Activated CD4-positive, alpha-beta T cell treated with anti-CD3 and anti-CD28 coated beads, Interleukin-2, amount 50 U/mL, for 1 hour (primary cell): ENCODE data around the gene TFAP2D.

Experiments
- DNase-seq: peaks from one replicate; pipeline ENCODE4 v3.0.0-alpha.2; 2020

Gene TFAP2D

DNA sequence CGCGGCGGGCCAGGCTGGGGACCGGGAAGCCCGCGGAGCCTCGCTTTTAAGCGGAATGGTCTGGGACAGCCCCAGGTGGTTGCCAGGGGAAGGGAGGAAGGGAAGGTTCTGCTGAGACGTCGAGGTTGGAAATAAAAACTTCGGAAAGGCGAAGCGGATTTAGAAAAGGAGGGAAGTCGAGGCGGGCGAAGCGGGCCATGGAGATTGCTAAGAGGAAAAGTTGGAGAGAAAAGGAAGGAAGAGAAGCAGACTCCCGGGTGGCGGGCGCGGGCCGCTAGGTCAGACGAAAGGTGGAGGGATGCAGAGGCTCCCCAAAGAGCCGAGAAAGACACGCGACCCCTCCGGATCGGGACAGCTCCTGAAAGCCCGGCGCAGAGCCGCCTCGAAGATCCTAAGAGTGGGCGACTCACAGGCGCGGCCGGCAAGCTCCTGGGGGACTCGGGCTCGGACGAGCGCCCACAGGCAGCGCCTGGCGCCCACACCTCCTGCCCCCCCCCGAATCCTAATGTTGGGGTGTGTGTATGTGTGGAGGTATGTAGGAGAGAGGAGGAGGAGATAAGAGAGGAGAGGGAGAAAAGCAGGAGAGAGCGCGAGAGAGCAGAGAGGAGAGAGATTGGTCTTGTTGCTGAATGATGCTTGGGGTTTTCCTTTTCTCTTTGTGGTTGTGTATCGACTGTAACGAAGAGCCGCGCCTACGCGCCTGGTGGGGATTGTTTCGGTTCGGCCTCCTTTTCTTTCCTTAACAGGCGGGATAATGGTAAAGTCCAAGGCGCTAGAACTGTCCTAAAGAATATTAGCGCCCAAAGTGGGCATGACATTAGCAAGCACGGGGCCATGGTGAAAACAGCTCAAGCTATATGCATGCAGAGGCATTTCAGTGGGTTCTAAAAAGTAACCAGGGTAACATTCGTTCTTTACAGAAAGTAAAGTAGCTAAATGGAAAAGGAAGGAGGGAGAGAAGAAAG is 106.9 kb downstream of the TFAP2D start:
- no peak for DNase-seq

DNA sequence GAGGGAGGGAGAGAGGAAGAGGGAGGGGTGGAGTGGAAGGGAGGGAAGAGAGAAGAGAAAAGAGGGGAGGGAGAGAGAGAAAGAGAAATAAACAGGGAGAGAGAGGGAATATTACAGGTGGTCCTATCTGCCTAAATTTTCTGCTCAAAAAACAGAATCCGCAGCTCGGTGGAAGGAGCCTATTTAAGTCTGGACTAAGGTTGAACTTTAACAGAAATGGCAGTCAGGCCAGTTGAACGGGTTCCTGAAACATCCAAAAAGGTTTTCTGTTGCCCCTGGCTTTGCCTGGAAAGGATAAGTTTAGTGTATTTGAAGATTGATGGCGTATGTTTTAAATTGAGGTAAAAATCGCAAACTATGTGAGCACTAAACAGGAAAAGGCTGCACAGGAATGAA is 107.5 kb downstream of the TFAP2D start:
- no peak for DNase-seq

DNA sequence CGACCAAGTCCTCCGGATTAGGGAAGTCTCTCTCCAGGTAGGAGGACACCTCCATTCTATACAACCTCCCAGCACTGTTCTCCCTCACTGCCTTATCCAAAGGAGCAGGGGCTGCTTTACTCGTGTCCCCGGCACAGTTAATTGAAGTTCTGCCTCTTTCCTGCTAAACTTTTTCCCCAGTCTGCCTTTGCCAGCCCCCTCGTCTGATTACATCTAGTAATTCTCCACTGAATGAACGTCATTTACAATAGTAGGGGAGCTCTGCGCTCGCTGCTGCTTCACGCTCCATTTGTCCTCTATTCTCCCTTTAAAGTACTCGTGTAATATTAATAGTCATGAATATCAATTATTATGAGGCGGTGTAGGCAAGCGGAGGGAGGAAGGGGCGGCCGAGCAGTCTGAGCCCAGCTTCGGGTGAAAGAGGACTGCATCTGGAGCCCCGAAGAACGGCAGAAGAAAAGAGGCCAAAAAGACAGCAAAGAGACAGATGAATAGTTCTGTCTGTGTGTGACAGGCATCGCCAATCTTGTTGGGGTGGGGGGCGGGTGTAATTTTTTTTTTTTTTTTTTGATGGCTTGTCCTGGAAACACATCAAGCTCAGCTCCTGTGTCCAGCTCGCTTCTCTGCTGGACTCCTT is 108.2 kb downstream of the TFAP2D start:
- DNase-seq: no peak

DNA sequence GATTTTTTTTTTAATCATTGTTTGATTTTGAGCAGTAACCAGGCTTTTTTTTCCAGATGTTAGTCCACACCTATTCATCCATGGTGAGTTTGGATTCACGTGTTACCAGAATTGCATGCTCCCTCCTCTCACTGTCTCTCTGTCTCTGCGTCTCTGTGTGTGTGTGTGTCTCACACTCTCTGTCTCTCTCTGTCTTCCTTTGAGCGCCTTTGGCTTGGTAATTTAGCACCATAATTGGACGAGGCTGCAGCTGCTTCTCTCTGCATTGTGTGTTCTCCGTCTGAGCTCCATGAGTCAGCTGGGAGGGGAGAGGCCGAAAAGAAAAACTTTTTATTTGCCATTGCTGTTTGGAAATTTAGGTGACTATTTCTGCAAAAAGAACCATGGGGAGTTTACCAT is 108.8 kb downstream of the TFAP2D start:
- no peak for DNase-seq
